Measurements from ENCODE around the gene GPR142.

The GPR142 gene

GRCh38 chr17:74415608-74416396 is 48.5 kb downstream of the GPR142 start:
- FAIRE-seq (no peak), DNase-seq (ENCODE audit: extremely low spot score, insufficient read length, low read depth) (no peak)

GRCh38 chr17:74417178-74418045 is 50.1 kb downstream of the GPR142 start:
- DNase-seq (ENCODE audit: extremely low spot score, insufficient read length, low read depth) (peak; percentile 65), FAIRE-seq (peak; percentile 59)

- DNase-seq (ENCODE audit: extremely low spot score, insufficient read length, low read depth) (no peak), FAIRE-seq (no peak)
Measured at GRCh38 chr17:74419928-74420411, 52.7 kb downstream of the GPR142 start.
